Measurements from ENCODE around the gene CCR5. TPM values are rescaled to one million over a fixed set of nuclear protein-coding genes. Genes with fewer than 3 reads are reported as not detected.

Gene CCR5
- total and polyA plus RNA-seq, 9 of the 15 experiments (the other 6 are each of a cell fraction or from before 2014, with no cell fraction given) = not detected

GRCh38 chr3:46422617-46423016, 51.9 kb downstream of the CCR5 start (continued):
- TF ChIP-seq NEUROD1 (IDR thresholded peaks at IDR 0.05; ENCODE audit: borderline replicate concordance, low read depth, low read length, partially characterized antibody) (no peak), PRDM10 (IDR thresholded peaks at IDR 0.05; ENCODE audit: partially characterized antibody) (peak; percentile 97), ZNF184 (CRISPR knock-in tag; IDR thresholded peaks at IDR 0.05) (no peak), MAX (CRISPR knock-in tag; IDR thresholded peaks at IDR 0.05) (peak; percentile 40; the same call in 1 of the 2 replicates), ZC3H8 (IDR thresholded peaks at IDR 0.05) (no peak), ZBTB49 (CRISPR knock-in tag; IDR thresholded peaks at IDR 0.05; ENCODE audit: borderline replicate concordance) (no peak), ZFP36 (IDR thresholded peaks at IDR 0.05; ENCODE audit: low read depth, low read length, partially characterized antibody) (peak; percentile 21), ZNF518B (CRISPR knock-in tag; IDR thresholded peaks at IDR 0.05) (no peak), CBX5 (IDR thresholded peaks at IDR 0.05; ENCODE audit: borderline replicate concordance, low read depth) (no peak)

All from K562 (cell line).